Heart right ventricle (tissue), 16 donors: ENCODE measurements around the gene YIF1A. TPM values are rescaled to one million over a fixed set of nuclear protein-coding genes. Genes with fewer than 3 reads are reported as not detected.

ENCODE experiments used
- ATAC-seq, 8 donors: fragments of 200-7000 bp; cut with Tn5 transposase; one replicate each; pipeline ENCODE4 v1.9.1; 2020; ENCODE audit warnings: mild to moderate bottlenecking in 8 of 8, moderate library complexity in 8 of 8, moderate number of reproducible peaks in 1 of 8
- DNase-seq, 2 donors: peaks; one replicate each; pipeline ENCODE4 v3.0.0-alpha.2; 2020
- H3K27ac ChIP-seq, 10 donors: fragments of 200-600 bp; sonication (generic) in 2 of 10; one replicate each; pipeline versions ENCODE4 v1.5.0 to v1.8.0; 2020 to 2022; ENCODE audit warnings: mild to moderate bottlenecking in 3 of 10
- H3K27me3 ChIP-seq, 7 donors: fragments of 200-600 bp; one replicate each; pipeline ENCODE4 v1.8.0; 2021 to 2022; ENCODE audit warnings: mild to moderate bottlenecking in 2 of 7
- H3K36me3 ChIP-seq, 9 donors: fragments of 200-600 bp; sonication (generic) in 1 of 9; one replicate each; pipeline versions ENCODE4 v1.5.0 to v1.8.0; 2020 to 2022; ENCODE audit warnings: mild to moderate bottlenecking in 2 of 9
- H3K4me1 ChIP-seq, 9 donors: fragments of 200-600 bp; sonication (generic) in 1 of 9; one replicate each; pipeline versions ENCODE4 v1.5.0 to v1.8.0; 2020 to 2022; ENCODE audit warnings: mild to moderate bottlenecking in 4 of 9
- H3K4me3 ChIP-seq, 10 donors: fragments of 200-600 bp; sonication (generic) in 2 of 10; one replicate each; pipeline versions ENCODE4 v1.5.0 to v1.8.0; 2020 to 2022; ENCODE audit warnings: mild to moderate bottlenecking in 7 of 10, moderate library complexity in 2 of 10
- H3K9me3 ChIP-seq, 11 donors: fragments of 200-600 bp in 10 of 11; sonication (generic) in 2 of 11; one replicate each; pipeline versions ENCODE4 v1.5.0 to v1.8.0; 2013 to 2022; ENCODE audit warnings: mild to moderate bottlenecking in 2 of 11, control low read depth in 1 of 11, moderate library complexity in 1 of 11
- CTCF ChIP-seq, 9 donors: fragments of 200-600 bp; sonication (generic) in 2 of 9; IDR thresholded peaks; one replicate each; pipeline versions ENCODE4 v1.5.0 to v1.8.0; 2021 to 2022; ENCODE audit warnings: antibody characterized with exemption in 9 of 9, mild to moderate bottlenecking in 5 of 9, moderate library complexity in 1 of 9
- WGBS, 2 donors: extraction: QIAGEN DNeasy Blood & Tissue Kit; methylation state at CpG; one replicate each; pipeline ENCODE4 v1.1.7; 2013; ENCODE audit warnings: inconsistent platforms in 1 of 2; 5-methylcytosine and 5-hydroxymethylcytosine counted together
- intact Hi-C, 10 donors: fragments of 100-400 bp; cut with DNase I; formaldehyde crosslinking; loops; one replicate each; pipeline versions ENCODE4 v1.11.1 to v1.14.2; 2022
- polyA plus RNA-seq, 2 donors: library from polyadenylated mRNA; stranded (reverse); fragments of 200-250 nt; gene quantifications; one replicate each; pipeline ENCODE4 v1.2.3, GENCODE V29; 2013
- total RNA-seq, 10 donors: library from RNA; stranded (reverse); fragmentation: NEBNext Ultra II Directional in 3 of 10; extraction: Animal tissue kit (Norgen Biotek cat#: 25700) in 3 of 10; gene quantifications; one replicate each; pipeline versions ENCODE4 v1.2.1 to v1.2.4, GENCODE V29; 2021 to 2023
- donor health status: Arrhythmogenic right ventricular cardiomyopathy.
- donor health status: ischemic (EF 13 %, LVEDD 7.1; RV severe dilation, severe dysfunction).
- donor health status: healthy with polysubstance abuse.
- donor health status: DM: no; HTN: yes; CAD: no.
- donor health status: DM: no; HTN: no; CAD: no.
- donor health status: ischemic (EF 25% LVEDD 6.9; RV normal size, moderate dysfunction).
- donor health status: ischemic (EF 25% LVEDD 5.7; RV mildly dilated, moderate dysfunction).
- donor health status: healthy.
- donor health status: DM: yes; HTN: yes; CAD: no.
- donor health status: Ischemic cardiomyopathy.
- donor health status: ischemic (EF 35%, LVEDD 5.7; RV mildly dilated, moderate dysfunction).
- donor health status: nonischemic (EF 11% LVEDD 7.7; RV severe dilation, severe dysfunction).
- donor health status: DM: yes; HTN: yes; CAD: no.
- donor health status: PGD.
- donor health status: ischemic (EF 29% LVEDD 5.4; RV normal size, mild dysfunction).
- donor health status: nonischemic (EF 23%, LVEDD 6.1; RV moderate dilation, normal function).

YIF1A gene
- total and polyA plus RNA-seq, 12 donors, result 38.3 to 168 (median 54.6) TPM

DNA sequence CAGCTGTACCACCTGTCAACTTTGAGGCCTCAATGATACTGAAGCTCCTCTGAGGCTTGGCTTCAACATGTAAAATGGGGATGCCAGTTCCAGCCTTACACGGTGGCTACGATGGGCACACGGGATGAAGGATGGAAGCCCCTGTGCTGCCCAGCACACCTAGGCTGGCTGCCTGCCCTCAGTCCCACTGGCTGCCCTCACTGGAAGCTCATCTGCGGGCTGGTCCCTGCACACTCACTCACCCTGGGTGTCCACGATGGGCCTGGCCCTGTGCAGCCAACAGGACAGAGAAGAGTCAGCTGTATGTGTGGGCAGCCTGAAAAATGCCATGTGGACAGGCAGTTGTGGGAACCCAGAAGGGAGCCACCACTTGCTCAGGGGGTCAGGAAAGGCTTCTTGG, 2.2 kb downstream of the YIF1A start:
- peaks cover 8 to 62% (median 46%) of the 10 kb centered on the region in 9 donors for H3K4me1 ChIP-seq
- H3K9me3 ChIP-seq, result no peaks in the 10 kb centered on the region
- peaks cover 0 to 15% (median 0%) of the 10 kb centered on the region in 9 donors for H3K36me3 ChIP-seq
- DNase-seq (no peak), ATAC-seq (no peak)
- 82 to 87% methylated on average over 5 of the region's 5 CpGs for WGBS, 2 donors
- H3K4me3 ChIP-seq, result no peak overlapping the region
- H3K27ac ChIP-seq, result peak overlapping the region in 3 of 10 donors; percentile 61 to 63 (median 62)
- TF ChIP-seq CTCF (IDR thresholded peaks at IDR 0.05), result no peak
- intact Hi-C loops, result loop anchor here in 2 of 10 donors (10.0 kb wide), 1 partner anchor 62 kb away; no protein-coding TSS in a partner anchor
- H3K27me3 ChIP-seq, result peaks cover 0 to 11% (median 0%) of the 10 kb centered on the region in 7 donors

DNA sequence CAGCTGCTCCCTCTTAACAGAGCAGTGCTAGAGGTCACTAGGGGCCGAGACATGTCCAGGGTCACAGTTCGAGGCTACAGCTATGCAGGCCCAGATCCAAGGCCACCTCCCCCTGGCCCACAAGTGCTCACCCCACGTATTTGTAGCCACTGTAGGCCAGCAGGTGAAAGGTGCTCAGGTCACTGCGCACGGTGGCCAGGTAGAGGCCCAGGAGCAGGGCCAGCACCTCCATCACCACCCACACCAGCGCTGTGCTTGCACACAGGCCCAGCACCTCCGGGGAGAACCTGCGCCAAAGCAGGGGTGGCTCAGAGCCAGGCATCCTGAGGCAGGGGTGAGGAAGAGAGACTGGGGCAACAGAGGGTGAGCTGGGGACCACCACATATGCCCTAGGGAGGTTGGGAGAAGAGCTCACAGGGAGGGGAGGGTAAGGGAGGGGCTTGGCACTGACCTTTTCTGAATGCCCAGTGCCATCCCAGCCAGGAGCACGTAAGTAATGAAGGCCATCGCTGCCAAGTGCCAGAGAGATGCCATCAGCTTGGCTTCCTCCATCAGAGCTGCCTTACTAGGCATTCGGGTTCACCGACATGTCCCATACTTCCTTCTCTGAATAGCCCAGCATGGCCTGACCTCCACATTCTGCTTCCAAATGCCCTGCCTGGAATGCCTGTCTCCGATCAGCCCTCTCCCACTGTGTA, 3.5 kb downstream of the YIF1A start:
- ATAC-seq (peak in 1 of 8 donors; percentile 6), DNase-seq (no peak)
- Histone ChIP-seq H3K4me3 (no peak overlapping the region), H3K9me3 (no peaks in the 10 kb centered on the region), H3K36me3 (peaks cover 0 to 15% (median 0%) of the 10 kb centered on the region in 9 donors), H3K4me1 (peaks cover 8 to 62% (median 43%) of the 10 kb centered on the region in 9 donors), H3K27me3 (no peaks in the 10 kb centered on the region), H3K27ac (peak overlapping the region in 4 of 10 donors; percentile 30 to 63 (median 62))
- TF ChIP-seq CTCF (IDR thresholded peaks at IDR 0.05), result no peak
- intact Hi-C loops, result loop anchor here in 3 of 10 donors (2.0 to 10.0 kb wide), 2 partner anchors 61 to 63 kb away; no protein-coding TSS in a partner anchor
- WGBS, 2 donors, result 82 to 89% methylated on average over 13 of the region's 13 CpGs

DNA sequence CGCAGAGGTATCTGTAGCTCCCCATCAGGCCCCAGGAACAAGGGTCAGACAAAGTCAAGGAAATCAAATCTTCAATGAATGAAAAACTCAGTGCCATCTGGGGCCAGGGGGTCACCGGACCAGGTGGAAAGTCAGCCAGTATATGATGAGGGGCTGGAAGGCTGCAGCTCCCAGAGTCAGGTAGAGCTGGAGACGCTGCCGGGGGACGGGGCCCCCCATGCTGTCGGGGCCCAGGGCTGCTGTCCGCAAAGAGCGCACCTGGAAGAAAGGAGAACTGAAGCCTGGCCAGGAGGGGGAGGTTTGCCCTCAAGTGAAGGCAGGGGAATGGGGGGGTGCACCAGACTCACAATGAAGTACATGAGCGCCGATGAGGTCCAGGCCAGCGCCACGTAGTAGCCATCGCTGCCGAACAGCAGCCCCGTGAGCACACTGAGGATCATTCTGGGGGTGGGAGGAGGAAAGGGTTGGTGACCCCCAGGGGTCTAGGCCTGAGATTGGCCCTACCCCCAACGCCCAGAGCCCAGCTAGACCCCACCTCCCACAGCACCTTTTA, 4.3 kb downstream of the YIF1A start:
- DNase-seq (no peak), ATAC-seq (no peak)
- Histone ChIP-seq H3K4me1 (peaks cover 8 to 55% (median 35%) of the 10 kb centered on the region in 9 donors), H3K36me3 (peaks cover 0 to 15% (median 0%) of the 10 kb centered on the region in 9 donors), H3K27ac (peak overlapping the region in 1 of 10 donors; percentile 63), H3K9me3 (no peaks in the 10 kb centered on the region), H3K4me3 (no peak overlapping the region), H3K27me3 (peaks cover 0 to 4% (median 0%) of the 10 kb centered on the region in 7 donors)
- WGBS, 2 donors, result 94 to 96% methylated on average over 16 of the region's 16 CpGs
- no peak for TF ChIP-seq CTCF (IDR thresholded peaks at IDR 0.05)
- intact Hi-C loops, result loop anchor here in 4 of 10 donors (2.0 to 10.0 kb wide), 3 partner anchors 60 to 62 kb away; no protein-coding TSS in a partner anchor

DNA sequence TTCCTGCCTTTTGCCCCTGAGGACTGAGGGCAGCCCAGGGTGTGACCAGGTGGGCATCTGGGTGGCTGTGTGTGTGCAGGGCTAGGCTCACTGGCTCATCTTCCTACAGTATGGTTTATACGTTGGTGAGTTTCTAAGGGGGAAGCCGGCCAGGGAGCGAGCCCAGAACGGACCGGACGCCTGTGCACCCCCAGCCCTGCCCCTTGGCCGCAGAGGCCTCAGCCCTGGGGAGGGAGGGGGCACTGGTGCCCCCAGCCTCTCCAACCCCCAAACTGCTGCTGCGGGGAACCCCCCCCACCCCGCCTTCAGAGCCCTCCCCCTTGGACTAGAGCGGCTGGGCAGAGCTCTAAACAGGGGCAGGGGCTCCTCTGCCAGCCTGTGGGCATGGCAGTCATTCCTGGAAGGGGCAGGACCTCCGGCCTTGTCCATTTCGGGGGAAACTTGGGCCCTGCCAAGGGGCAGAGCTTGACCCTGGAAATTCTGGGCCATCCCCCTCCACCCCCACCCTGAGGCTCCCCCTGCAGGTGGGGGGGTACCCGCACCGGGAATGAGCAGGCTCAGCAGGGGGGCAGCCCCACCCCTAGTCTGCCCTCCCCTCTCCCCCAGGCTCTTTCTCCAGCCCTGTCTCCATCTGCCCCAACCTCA, 5.4 kb downstream of the YIF1A start:
- ATAC-seq, result no peak
- Histone ChIP-seq H3K36me3 (peaks cover 0 to 15% (median 0%) of the 10 kb centered on the region in 9 donors), H3K27ac (no peak overlapping the region), H3K9me3 (no peaks in the 10 kb centered on the region), H3K4me1 (peaks cover 8 to 59% (median 31%) of the 10 kb centered on the region in 9 donors), H3K27me3 (peaks cover 0 to 6% (median 0%) of the 10 kb centered on the region in 7 donors), H3K4me3 (no peak overlapping the region)
- WGBS, 2 donors, result 73 to 89% methylated on average over 14 of the region's 14 CpGs
- intact Hi-C loops, result loop anchor here in 6 of 10 donors (2.0 to 10.0 kb wide), 3 partner anchors 59 to 61 kb away; no protein-coding TSS in a partner anchor
- no peak for DNase-seq
- peak in 1 of 9 donors; percentile 9 for TF ChIP-seq CTCF (IDR thresholded peaks at IDR 0.05)
